ENCODE results near the gene PSD4.

PSD4 gene

GRCh38 chr2:113173542-113174375 lies at the start of gene PSD4:
Gene PSD4 (plus strand): TSS chr2:113173971. CDS start chr2:113182457, 8,486 bp downstream.
- peaks cover 4 to 5% of the 10 kb centered on the region in 2 donors for H3K9me3 Mint-ChIP-seq
- peaks cover 31 to 46% of the 10 kb centered on the region in 2 donors for H3K36me3 Mint-ChIP-seq
- peak within 1 kb of the TSS; percentile 81 to 82 for H3K4me3 Mint-ChIP-seq
- DNase-seq = peak; percentile 80
- H3K27ac Mint-ChIP-seq = peak within 1 kb of the TSS; percentile 85
- peaks cover 61 to 82% of the 10 kb centered on the region in 2 donors for H3K4me1 Mint-ChIP-seq
- no peaks in the 10 kb centered on the region for H3K27me3 Mint-ChIP-seq
- ATAC-seq (replicated peaks) = peak; percentile 82 to 84

- Mint-ChIP-seq H3K9me3 (no peaks in the 10 kb centered on the region), H3K36me3 (no peaks in the 10 kb centered on the region), H3K27ac (peak overlapping the region; percentile 65), H3K4me1 (peaks cover 23 to 36% of the 10 kb centered on the region in 2 donors), H3K4me3 (peak overlapping the region; percentile 25 to 43), H3K27me3 (peaks cover 13 to 15% of the 10 kb centered on the region in 2 donors)
- ATAC-seq (replicated peaks) = peak; percentile 72 to 78
- DNase-seq = no peak
These were observed 49.4 kb upstream of the PSD4 start for GRCh38 chr2:113124181-113124961.

- peaks cover 23 to 29% of the 10 kb centered on the region in 2 donors for H3K4me1 Mint-ChIP-seq
- H3K4me3 Mint-ChIP-seq = no peak overlapping the region
- H3K36me3 Mint-ChIP-seq = no peaks in the 10 kb centered on the region
- DNase-seq (no peak), ATAC-seq (replicated peaks) (no peak)
- no peak overlapping the region for H3K27ac Mint-ChIP-seq
- H3K27me3 Mint-ChIP-seq = peaks cover 13 to 15% of the 10 kb centered on the region in 2 donors
- H3K9me3 Mint-ChIP-seq = no peaks in the 10 kb centered on the region
These were observed 48.6 kb upstream of the PSD4 start for GRCh38 chr2:113124984-113125855.

GRCh38 chr2:113126845-113127645 lies 46.7 kb upstream of the PSD4 start, which contains the start of gene IL1RN:
Gene IL1RN (plus strand): TSS chr2:113127598. CDS start chr2:113127625, 27 bp downstream.
- peaks cover 16% of the 10 kb centered on the region in 2 donors for H3K4me1 Mint-ChIP-seq

GRCh38 chr2:113127646-113128570 lies 45.9 kb upstream of the PSD4 start:
- H3K4me3 Mint-ChIP-seq = no peak overlapping the region
- no peak overlapping the region for H3K27ac Mint-ChIP-seq
- H3K36me3 Mint-ChIP-seq = no peaks in the 10 kb centered on the region
- peaks cover 16% of the 10 kb centered on the region in 2 donors for H3K4me1 Mint-ChIP-seq
- no peak for ATAC-seq (replicated peaks)
- H3K9me3 Mint-ChIP-seq = no peaks in the 10 kb centered on the region
- H3K27me3 Mint-ChIP-seq = peaks cover 14 to 20% of the 10 kb centered on the region in 2 donors
- DNase-seq = no peak

More at GRCh38 chr2:113126845-113127645, 46.7 kb upstream of the PSD4 start, which contains the start of gene IL1RN:
- Mint-ChIP-seq H3K9me3 (no peaks in the 10 kb centered on the region), H3K27me3 (peaks cover 13 to 20% of the 10 kb centered on the region in 2 donors), H3K36me3 (no peaks in the 10 kb centered on the region), H3K27ac (no peak within 1 kb of the TSS), H3K4me3 (no peak within 1 kb of the TSS)
- ATAC-seq (replicated peaks) = no peak
- DNase-seq = no peak

GRCh38 chr2:113129519-113130078 lies 44.2 kb upstream of the PSD4 start:
- Mint-ChIP-seq H3K27ac (no peak overlapping the region), H3K9me3 (no peaks in the 10 kb centered on the region), H3K36me3 (no peaks in the 10 kb centered on the region), H3K4me1 (peaks cover 3 to 6% of the 10 kb centered on the region in 2 donors), H3K4me3 (no peak overlapping the region), H3K27me3 (peaks cover 15 to 17% of the 10 kb centered on the region in 2 donors)
- ATAC-seq (replicated peaks) (no peak), DNase-seq (no peak)

- Mint-ChIP-seq H3K4me3 (no peak overlapping the region), H3K4me1 (peaks cover 0 to 5% of the 10 kb centered on the region in 2 donors), H3K27ac (no peak overlapping the region), H3K9me3 (no peaks in the 10 kb centered on the region), H3K27me3 (peaks cover 5 to 12% of the 10 kb centered on the region in 2 donors), H3K36me3 (no peaks in the 10 kb centered on the region)
- ATAC-seq (replicated peaks) (no peak), DNase-seq (no peak)
These were observed 42.2 kb upstream of the PSD4 start for GRCh38 chr2:113131352-113132185.

- no peak for DNase-seq
- Mint-ChIP-seq H3K36me3 (no peaks in the 10 kb centered on the region), H3K9me3 (no peaks in the 10 kb centered on the region), H3K27ac (no peak overlapping the region), H3K27me3 (peaks cover 4 to 5% of the 10 kb centered on the region in 2 donors), H3K4me1 (peaks cover 5 to 6% of the 10 kb centered on the region in 2 donors), H3K4me3 (no peak overlapping the region)
- no peak for ATAC-seq (replicated peaks)
These were observed 41.3 kb upstream of the PSD4 start for GRCh38 chr2:113132414-113133021.

GRCh38 chr2:113133704-113134598 lies 39.8 kb upstream of the PSD4 start:
- Mint-ChIP-seq H3K4me3 (no peak overlapping the region), H3K9me3 (no peaks in the 10 kb centered on the region), H3K4me1 (peaks cover 7 to 15% of the 10 kb centered on the region in 2 donors), H3K27ac (no peak overlapping the region), H3K36me3 (no peaks in the 10 kb centered on the region), H3K27me3 (peaks cover 4 to 5% of the 10 kb centered on the region in 2 donors)
- DNase-seq (no peak), ATAC-seq (replicated peaks) (no peak)

- Mint-ChIP-seq H3K27me3 (peaks cover 4 to 5% of the 10 kb centered on the region in 2 donors), H3K9me3 (no peaks in the 10 kb centered on the region), H3K36me3 (no peaks in the 10 kb centered on the region), H3K4me3 (no peak overlapping the region), H3K4me1 (peaks cover 8 to 18% of the 10 kb centered on the region in 2 donors), H3K27ac (no peak overlapping the region)
- ATAC-seq (replicated peaks) (no peak), DNase-seq (no peak)
These were observed 39.1 kb upstream of the PSD4 start for GRCh38 chr2:113134717-113135116.

Measured in stimulated activated naive B cell treated with anti-CD40 and anti-IgM and Interleukin-4, amounts not matched to agents 10 μg/mL and 1 μg/mL and 100 μg/mL, for 72 hours (primary cell).